DMS 273 (cell line): ENCODE measurements around the gene MYBPC2.

ENCODE experiments used
- DNase-seq: peaks from one replicate; lab custom pipeline; 2025; ENCODE audit not compliant: unreplicated experiment; lab: John Stamatoyannopoulos, UW

The MYBPC2 gene

DNA sequence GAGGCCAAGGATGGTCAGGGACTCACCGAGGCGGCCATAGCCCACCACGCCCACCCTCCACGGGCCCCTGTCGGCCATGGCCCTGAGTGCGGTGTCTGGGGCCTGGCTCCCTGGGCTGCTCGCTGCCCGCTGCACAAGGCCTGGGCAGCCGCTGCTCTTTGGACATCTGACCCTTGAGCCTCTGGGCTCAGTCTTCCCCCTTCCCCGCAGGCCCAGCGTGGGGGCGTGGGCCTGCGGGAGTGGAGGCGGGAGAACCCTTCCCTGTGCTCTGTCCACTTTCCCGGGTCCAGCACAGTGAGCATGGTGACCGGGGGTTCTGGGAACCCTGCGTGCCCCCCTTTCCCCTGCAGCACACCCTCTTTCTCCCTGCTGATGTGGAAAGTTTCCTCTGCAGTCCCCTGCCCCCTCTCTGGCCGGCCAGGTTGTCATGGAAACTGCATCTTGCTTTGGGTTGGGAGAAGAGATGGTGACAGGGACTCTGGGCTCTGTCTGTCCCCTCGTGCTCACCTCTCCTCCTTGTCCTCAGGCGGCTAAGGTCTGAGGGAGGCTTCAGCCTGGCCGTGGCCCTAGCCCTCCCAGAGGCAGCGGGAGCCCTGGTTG lies 81.2 kb downstream of the MYBPC2 start, which contains the start of gene ASPDH:
Gene ASPDH (minus strand): TSS at position 168 of the 600 bp plus-strand sequence. CDS start 90 bp downstream, at position 78.
- DNase-seq: peak; percentile 47

DNA sequence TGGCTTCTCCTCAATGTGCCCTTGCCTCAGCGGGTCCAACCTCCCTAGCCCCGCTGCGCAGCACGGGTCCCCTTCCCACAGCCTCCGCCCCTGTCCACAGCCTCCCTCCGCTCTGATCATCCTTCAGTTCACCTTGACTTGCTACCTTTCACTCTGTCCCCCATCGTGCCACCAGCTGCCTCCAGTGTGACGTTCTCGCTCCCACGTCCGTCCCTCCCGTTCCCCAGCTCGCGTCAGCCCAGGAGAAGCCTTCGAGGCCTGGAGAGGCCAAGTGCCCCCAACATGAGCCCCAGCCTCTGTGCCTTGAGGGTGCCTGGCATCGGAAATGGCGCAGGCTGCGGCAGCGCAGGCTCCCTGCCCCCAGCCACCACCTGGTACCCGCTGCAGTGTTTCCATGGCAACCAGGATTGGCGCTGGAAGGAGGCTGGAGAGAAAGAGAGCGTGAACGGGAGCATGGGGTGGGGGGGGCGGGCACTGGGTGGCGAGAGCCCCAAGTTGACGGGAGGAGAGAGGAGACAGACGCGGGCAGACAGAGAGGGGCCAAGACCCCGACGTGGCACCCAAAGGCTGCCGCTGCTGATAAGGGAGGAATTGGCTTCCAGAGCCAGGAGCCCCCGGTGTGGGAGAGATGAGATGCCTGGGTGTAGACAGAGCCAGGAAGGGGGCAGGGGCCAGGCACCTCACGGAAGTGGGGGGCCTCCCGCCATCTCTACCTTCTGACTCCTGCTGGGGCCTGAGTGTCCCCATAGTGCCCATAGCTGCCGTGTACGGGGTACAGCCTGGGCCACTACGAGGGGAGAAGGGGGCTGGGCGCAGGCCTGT lies 81.9 kb downstream of the MYBPC2 start:
- DNase-seq: peak; percentile 87

DNA sequence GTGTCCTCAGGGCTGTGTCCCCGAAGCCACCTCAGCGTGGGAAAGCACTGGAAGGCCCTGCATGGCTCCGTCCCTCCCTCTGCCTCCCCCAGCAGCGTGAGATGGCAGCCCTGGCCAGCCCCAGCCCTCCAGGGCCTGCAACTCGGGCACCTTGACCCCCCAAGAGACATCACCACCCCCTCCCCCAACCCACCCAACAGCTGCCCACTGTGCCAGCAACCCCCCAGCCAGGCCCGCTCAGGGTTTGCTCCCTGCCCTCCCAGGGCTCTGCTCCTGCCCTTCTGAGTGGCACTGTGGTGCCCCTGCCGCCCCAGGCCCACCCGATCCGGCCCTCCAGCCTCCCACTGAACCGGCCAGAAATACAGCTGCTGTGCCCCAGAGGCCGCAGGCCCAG lies 82.5 kb downstream of the MYBPC2 start:
- DNase-seq: no peak
